Measurements from ENCODE around the gene TMCC1.

The TMCC1 gene

GRCh38 chr3:129603991-129604749, 289.3 kb downstream of the TMCC1 start:
- in situ Hi-C loops (cut with MboI; ENCODE audit: low sequenced_read_pairs): no loop called here

DNA sequence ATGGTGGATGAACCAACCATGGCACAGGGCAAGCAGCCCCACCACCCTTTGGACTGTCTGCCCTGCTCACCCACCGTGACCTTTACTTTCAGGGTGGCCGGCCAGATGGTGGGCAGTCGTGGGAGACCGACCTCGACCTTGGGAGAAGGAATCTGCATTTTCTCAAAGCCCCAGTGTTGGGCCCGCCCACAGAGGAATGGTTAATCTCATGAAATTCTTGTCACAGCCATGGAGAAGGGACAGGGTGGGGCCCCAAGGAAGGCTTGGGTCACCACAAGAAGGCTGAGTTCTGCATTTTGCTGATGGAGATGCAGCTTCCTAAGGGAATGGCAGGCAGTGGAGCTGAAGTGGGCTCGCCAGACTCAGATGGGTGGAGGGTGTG, 290.0 kb downstream of the TMCC1 start:
- in situ Hi-C loops (cut with MboI; ENCODE audit: low sequenced_read_pairs): no loop called here

DNA sequence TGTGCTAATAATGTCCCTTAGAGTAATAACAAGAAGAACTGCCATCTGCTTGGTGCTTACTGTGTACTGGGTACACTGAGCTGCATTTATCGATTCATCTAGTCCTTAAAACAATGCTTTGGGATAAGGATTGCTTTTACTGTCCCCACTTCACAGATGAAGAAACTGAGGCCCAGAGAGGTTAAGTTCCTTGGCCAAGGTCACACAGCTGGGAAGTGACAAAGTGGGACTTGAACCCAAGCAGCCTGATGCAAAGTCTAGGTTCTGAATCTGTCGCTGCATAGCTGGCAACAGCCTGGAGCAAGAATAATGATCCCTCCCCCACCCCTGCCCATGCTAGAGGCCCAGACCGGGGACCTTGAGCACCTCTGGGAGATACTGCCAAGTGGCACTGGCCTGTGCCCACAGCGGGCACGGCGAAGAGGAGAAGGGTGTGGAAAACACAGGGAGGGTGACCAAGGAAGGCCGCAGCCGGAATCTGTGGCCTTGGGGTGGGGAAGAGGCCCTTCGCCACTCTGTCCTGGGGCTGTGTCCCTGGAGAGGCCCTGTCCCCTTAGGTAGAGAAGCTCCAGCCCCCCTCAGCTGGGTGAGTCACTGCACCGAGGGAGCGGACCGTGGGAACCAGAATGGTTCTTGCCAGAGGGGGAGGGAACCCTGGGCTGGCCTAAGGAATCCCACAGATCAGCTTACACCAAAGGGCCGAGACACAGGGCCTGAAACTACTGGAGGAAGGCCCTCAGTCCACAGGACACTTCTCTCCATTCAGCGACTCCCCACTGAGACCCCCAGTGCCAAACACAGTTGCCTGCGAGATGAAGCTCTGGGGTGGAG, 290.6 kb downstream of the TMCC1 start:
- in situ Hi-C loops (cut with MboI; ENCODE audit: low sequenced_read_pairs): no loop called here

DNA sequence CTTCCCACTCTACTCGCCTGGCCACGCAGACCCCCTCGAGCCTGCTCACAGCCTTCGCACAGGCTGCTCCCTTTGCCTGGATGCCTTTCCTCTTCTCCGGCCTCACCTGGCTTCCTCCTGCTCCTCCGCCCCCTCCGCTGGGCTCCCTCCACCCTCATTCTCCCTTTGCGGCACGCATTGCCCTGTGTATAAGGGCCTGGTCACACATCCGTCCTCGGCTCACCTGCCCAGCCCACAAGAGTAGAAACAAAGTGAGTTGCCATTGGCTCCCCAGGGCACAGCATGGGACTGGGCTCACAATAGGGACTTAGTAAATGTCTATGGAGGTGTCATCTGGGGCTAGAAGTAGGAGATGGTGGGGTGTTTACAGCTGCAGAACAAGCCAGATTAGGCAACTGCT, 291.2 kb downstream of the TMCC1 start:
- in situ Hi-C loops (cut with MboI; ENCODE audit: low sequenced_read_pairs): no loop called here

DNA sequence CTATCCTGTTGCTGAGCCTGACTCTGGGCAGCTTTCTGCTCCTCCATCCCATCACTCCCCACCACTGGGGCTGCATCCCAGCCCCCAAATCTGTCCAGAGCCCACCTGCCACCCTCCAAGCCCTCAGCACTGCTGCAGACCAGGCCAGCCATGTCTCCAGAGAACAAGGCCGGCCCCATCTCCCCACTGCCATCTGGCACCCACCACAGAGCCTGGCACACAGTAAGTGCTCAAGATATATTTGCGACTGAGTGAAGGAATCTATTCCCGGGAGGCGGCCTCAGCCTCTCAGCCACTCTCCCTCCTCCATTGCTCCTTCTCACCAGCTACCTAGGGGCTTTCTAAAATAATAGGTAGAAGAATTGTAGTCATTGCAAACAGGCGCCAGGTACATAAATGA, 291.8 kb downstream of the TMCC1 start:
- in situ Hi-C loops (cut with MboI; ENCODE audit: low sequenced_read_pairs): no loop called here

DNA sequence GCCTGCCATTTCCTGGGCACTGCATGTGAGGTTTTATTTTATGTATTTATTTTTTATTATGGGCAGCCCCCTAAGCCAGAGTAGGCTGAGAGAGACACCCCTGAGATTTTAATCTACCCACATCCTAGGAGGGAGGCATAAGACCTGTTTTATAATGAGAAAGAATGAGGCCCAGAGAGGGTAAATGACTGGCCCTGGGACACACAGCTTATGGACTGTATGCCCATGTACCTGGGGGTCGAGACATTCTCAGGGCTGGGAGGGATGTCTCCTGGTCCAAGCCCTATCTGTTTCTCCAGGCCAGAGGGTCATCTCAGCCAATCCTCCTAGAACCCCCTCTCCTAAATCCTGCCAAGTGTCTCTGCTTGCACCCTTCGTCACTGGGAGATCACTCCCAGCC, 293.2 kb downstream of the TMCC1 start:
- in situ Hi-C loops (cut with MboI; ENCODE audit: low sequenced_read_pairs): no loop called here

DNA sequence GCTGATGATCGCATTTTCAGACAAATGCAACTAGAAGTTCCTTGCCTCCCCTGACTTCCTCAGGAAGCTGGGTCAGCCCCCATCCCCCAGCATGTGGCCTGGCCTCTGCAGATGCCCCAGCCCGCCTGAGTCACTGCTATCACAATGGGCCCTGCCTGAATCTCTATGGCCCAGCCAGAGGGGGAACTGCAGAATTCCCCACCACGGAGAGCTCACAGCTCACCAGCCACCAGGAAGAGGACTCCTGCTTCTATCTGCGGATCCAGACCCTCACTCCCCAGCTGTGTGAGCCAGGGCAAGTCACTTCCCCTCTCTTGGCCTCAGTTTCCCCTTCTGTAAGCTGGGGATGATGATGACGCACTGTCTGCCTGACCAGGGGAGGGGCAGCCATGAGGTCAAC, 293.9 kb downstream of the TMCC1 start:
- in situ Hi-C loops (cut with MboI; ENCODE audit: low sequenced_read_pairs): no loop called here

- in situ Hi-C loops (cut with MboI; ENCODE audit: low sequenced_read_pairs): no loop called here
These were observed 294.4 kb downstream of the TMCC1 start for GRCh38 chr3:129599073-129599472.

DNA sequence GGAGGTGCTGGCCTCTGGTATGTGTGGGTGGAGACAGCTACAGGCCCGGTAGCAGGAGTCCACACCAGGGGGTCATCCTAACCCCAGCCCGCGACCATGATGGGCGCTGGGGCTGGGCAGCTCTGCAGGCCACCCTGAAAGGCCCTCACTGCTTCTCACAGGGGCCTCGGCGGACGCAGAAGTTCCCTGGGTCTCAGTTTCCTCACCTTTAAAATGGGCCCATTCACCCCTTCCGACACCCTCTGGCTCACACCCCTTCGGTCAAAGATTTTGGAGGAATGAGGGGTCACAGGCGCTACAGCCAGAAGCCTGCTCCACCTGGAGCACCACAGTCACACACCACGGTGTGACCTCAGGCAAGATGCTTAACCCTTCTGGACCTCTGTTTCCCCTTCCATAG, 295.0 kb downstream of the TMCC1 start:
- in situ Hi-C loops (cut with MboI; ENCODE audit: low sequenced_read_pairs): no loop called here

GRCh38 chr3:129598000-129598381, 295.5 kb downstream of the TMCC1 start:
- in situ Hi-C loops (cut with MboI; ENCODE audit: low sequenced_read_pairs): no loop called here
